ENCODE results near the gene GABRG3.

DNA sequence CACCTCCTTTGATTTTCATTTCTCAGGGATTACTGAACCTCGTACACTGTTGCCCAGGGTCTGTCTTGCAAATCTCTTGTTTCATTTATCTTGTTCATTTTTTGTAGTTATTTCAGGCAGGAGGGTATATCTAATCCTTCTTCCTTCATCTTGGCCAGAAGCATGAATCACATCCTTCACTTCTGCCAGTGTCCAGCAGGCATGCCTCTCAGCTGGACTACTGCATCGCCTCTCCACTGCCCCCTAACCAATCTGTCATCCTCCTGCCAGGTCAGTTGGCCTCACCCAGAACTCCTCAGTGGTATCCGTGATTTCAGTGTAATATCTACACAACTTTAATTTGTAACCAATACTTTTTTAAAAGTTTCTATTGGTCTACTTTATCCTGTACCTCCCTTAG is 297.9 kb downstream of the GABRG3 start:
- TF ChIP-seq POLR2A (IDR thresholded peaks at IDR 0.05; ENCODE audit: low read depth, low read length) (no peak), TAF1 (IDR thresholded peaks at IDR 0.05; ENCODE audit: low read depth, low read length) (no peak), POLR2AphosphoS5 (IDR thresholded peaks at IDR 0.05; ENCODE audit: low read depth, low read length) (no peak), POU2F2 (IDR thresholded peaks at IDR 0.05; ENCODE audit: low read depth, low read length) (no peak)

Data from GM12891 (cell line).